ENCODE data around the gene SLC2A13. TPM values are rescaled to one million over a fixed set of nuclear protein-coding genes. Genes with fewer than 3 reads are reported as not detected.

SLC2A13 gene
- total and polyA plus RNA-seq, 10 of the 15 experiments (the other 5 are each of a cell fraction or from before 2014, with no cell fraction given), result 0.05 to 3.7 (median 0.25) TPM

- Histone ChIP-seq H3K4me1 (ENCODE audit: control insufficient read depth, insufficient read depth, low read length) (no peaks in the 10 kb centered on the region), H3K79me2 (ENCODE audit: control insufficient read depth, insufficient read depth, low read length) (no peaks in the 10 kb centered on the region), H2AFZ (ENCODE audit: control insufficient read depth, low read depth, low read length) (no peak overlapping the region), H4K20me1 (ENCODE audit: control insufficient read depth, insufficient read depth) (no peaks in the 10 kb centered on the region), H3K9me3 (replicated peaks; ENCODE audit: control insufficient read depth, insufficient read depth, low read length) (no peaks in the 10 kb centered on the region), H3K27me3 (replicated peaks in 1 of 2; ENCODE audit: control insufficient read depth in 2 of 2, insufficient read depth in 2 of 2, low read length in 1 of 2) (no peaks in the 10 kb centered on the region), H3K9ac (ENCODE audit: control insufficient read depth, insufficient read depth, low read length) (no peak overlapping the region), H3K4me2 (ENCODE audit: control insufficient read depth, insufficient read depth) (no peak overlapping the region), H3K27ac (ENCODE audit: control insufficient read depth, insufficient read depth) (no peak overlapping the region), H3K4me3 (no peak overlapping the region), H3K36me3 (ENCODE audit: control insufficient read depth in 2 of 2, insufficient read depth in 2 of 2, low read length in 1 of 2) (no peaks in the 10 kb centered on the region)
- ChIA-PET CTCF (interaction anchor here (2.1 kb wide), 1 partner anchor 91 kb away, joined by 12 read pairs; no protein-coding TSS in a partner anchor), SMC1A (ENCODE audit: uncharacterized antibody, unreplicated experiment) (no interaction called here), RAD21 (ENCODE audit: unreplicated experiment) (no interaction called here), POLR2A (no interaction called here)
- DNase-seq (ENCODE audit: low read depth, low spot score) (no peak), FAIRE-seq (no peak), ATAC-seq (no peak)
- BruUV-seq (replicated peaks), result no TSS peak
- TF ChIP-seq CEBPB (IDR thresholded peaks at IDR 0.05; ENCODE audit: borderline replicate concordance in 1 of 2, low read depth in 2 of 2, low read length in 2 of 2) (no peak), EED (IDR thresholded peaks at IDR 0.05; ENCODE audit: low read depth) (no peak), STAT3 (IDR thresholded peaks at IDR 0.05; ENCODE audit: low read depth, low read length) (no peak), JUNB (IDR thresholded peaks at IDR 0.05) (no peak), JUND (IDR thresholded peaks at IDR 0.05; ENCODE audit: low read depth, low read length) (no peak), HDAC2 (IDR thresholded peaks at IDR 0.05) (no peak), ZZZ3 (IDR thresholded peaks at IDR 0.05; ENCODE audit: control insufficient read depth, insufficient read length, low read depth) (no peak)
- TF ChIP-seq, protein P1, sequence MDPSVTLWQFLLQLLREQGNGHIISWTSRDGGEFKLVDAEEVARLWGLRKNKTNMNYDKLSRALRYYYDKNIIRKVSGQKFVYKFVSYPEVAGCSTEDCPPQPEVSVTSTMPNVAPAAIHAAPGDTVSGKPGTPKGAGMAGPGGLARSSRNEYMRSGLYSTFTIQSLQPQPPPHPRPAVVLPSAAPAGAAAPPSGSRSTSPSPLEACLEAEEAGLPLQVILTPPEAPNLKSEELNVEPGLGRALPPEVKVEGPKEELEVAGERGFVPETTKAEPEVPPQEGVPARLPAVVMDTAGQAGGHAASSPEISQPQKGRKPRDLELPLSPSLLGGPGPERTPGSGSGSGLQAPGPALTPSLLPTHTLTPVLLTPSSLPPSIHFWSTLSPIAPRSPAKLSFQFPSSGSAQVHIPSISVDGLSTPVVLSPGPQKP (IDR thresholded peaks at IDR 0.05; ENCODE audit: low read depth, low read length), result no peak
- intact Hi-C loops (cut with micrococcal nuclease; ENCODE audit: unreplicated experiment) (no loop called here), in situ Hi-C loops (cut with MboI) (no loop called here)
- WGBS (ENCODE audit: insufficient coverage, insufficient replicate concordance, low lambda C conversion rate, missing lambda C conversion rate), result 84% methylated on average over 3 of the region's 3 CpGs
These were observed 88.9 kb downstream of the SLC2A13 start for GRCh38 chr12:40016980-40017379.

Measured in GM12878 (cell line).